ENCODE results near the gene PEPD. TPM values are rescaled to one million over a fixed set of nuclear protein-coding genes. Genes with fewer than 3 reads are reported as not detected.

PEPD gene
- total and polyA plus RNA-seq, 4 donors = 37.3 to 211 (median 117) TPM

DNA sequence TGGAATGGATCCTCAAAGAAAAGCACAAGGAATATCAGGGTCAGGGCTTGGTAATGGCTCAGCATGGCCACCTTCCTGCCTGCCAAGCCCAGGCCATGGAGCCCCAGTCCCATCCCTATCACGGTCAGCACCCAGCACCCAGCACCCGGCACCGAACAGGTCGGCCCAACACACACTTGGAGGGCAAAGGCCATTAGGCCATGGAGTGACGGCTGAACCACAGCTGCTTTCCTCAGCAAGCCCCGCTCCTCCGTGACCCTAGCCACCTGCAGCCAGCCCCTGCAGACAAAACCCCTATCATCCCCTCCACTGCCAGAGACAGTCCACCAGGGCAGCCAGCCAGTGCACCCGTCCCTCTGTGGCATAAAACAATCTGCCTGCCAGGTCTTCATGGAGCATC, 20.6 kb downstream of the PEPD start:
- H3K9ac ChIP-seq (ENCODE audit: low read depth in 1 of 2, low read length in 2 of 2) = no peak overlapping the region
- H3K4me3 ChIP-seq (ENCODE audit: low read depth in 1 of 3, low read length in 3 of 3) = no peak overlapping the region
- peak overlapping the region; percentile 37 to 79 for H3K27ac ChIP-seq (ENCODE audit: low read depth in 1 of 2, low read length in 2 of 2)
- TF ChIP-seq RAD21 (IDR thresholded peaks at IDR 0.05) (no peak), HNF4A (conservative IDR thresholded peaks at IDR 0.05) (no peak), NR2F2 (IDR thresholded peaks at IDR 0.05) (no peak), HNF4G (IDR thresholded peaks at IDR 0.05) (no peak), RXRA (IDR thresholded peaks at IDR 0.05) (no peak), FOXA1 (IDR thresholded peaks at IDR 0.05) (no peak)
- TF ChIP-seq, protein P1, sequence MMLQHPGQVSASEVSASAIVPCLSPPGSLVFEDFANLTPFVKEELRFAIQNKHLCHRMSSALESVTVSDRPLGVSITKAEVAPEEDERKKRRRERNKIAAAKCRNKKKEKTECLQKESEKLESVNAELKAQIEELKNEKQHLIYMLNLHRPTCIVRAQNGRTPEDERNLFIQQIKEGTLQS (IDR thresholded peaks at IDR 0.05) = no peak
- TF ChIP-seq, protein P2, sequence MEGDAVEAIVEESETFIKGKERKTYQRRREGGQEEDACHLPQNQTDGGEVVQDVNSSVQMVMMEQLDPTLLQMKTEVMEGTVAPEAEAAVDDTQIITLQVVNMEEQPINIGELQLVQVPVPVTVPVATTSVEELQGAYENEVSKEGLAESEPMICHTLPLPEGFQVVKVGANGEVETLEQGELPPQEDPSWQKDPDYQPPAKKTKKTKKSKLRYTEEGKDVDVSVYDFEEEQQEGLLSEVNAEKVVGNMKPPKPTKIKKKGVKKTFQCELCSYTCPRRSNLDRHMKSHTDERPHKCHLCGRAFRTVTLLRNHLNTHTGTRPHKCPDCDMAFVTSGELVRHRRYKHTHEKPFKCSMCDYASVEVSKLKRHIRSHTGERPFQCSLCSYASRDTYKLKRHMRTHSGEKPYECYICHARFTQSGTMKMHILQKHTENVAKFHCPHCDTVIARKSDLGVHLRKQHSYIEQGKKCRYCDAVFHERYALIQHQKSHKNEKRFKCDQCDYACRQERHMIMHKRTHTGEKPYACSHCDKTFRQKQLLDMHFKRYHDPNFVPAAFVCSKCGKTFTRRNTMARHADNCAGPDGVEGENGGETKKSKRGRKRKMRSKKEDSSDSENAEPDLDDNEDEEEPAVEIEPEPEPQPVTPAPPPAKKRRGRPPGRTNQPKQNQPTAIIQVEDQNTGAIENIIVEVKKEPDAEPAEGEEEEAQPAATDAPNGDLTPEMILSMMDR (IDR thresholded peaks at IDR 0.05; ENCODE audit: low read depth, low read length, missing input control) = no peak
- peaks cover 2 to 23% (median 12%) of the 10 kb centered on the region in 4 donors for H3K36me3 ChIP-seq (ENCODE audit: control insufficient read depth in 4 of 4, insufficient read depth in 3 of 4, low read depth in 1 of 4, low read length in 3 of 4)
- no peaks in the 10 kb centered on the region for H3K27me3 ChIP-seq (ENCODE audit: control insufficient read depth in 4 of 4, insufficient read depth in 4 of 4, low read length in 3 of 4)
- peaks cover 12 to 44% (median 30%) of the 10 kb centered on the region in 4 donors for H3K4me1 ChIP-seq (ENCODE audit: control insufficient read depth in 4 of 4, insufficient read depth in 4 of 4, low read length in 3 of 4)
- 70% methylated on average over 8 of the region's 8 CpGs for WGBS
- DNase-seq (ENCODE audit: low spot score) = no peak
- no peaks in the 10 kb centered on the region for H3K9me3 ChIP-seq (ENCODE audit: control insufficient read depth in 4 of 4, low read length in 3 of 4)

DNA sequence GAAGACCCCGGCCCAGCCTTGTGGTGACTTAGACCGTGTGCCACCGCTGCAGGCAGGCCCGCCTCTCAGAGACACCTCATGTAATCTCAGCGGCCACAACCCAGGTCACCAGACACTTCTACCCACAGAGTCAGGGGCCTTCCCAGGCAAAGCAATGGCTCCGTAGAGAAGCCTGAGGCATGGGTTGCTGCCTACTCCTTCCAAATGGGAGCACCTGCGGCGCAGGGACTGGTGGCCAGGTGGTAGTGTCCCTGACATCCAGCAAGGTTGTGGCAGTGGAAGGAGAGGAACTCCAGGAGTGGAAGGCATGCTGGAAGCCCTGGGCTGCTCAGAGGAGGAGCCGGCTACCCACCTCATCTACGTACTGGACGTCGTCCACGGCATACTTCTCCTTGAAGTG, 21.0 kb downstream of the PEPD start:
- no peak for DNase-seq (ENCODE audit: low spot score)
- H3K27ac ChIP-seq (ENCODE audit: low read depth in 1 of 2, low read length in 2 of 2) = peak overlapping the region; percentile 79 to 80
- peaks cover 12 to 44% (median 30%) of the 10 kb centered on the region in 4 donors for H3K4me1 ChIP-seq (ENCODE audit: control insufficient read depth in 4 of 4, insufficient read depth in 4 of 4, low read length in 3 of 4)
- TF ChIP-seq HNF4A (conservative IDR thresholded peaks at IDR 0.05) = no peak
- TF ChIP-seq YY1 (IDR thresholded peaks at IDR 0.05) = no peak
- H3K4me3 ChIP-seq (ENCODE audit: low read depth in 1 of 3, low read length in 3 of 3) = no peak overlapping the region
- no peaks in the 10 kb centered on the region for H3K9me3 ChIP-seq (ENCODE audit: control insufficient read depth in 4 of 4, low read length in 3 of 4)
- H3K36me3 ChIP-seq (ENCODE audit: control insufficient read depth in 4 of 4, insufficient read depth in 3 of 4, low read depth in 1 of 4, low read length in 3 of 4) = peaks cover 2 to 23% (median 12%) of the 10 kb centered on the region in 4 donors
- H3K27me3 ChIP-seq (ENCODE audit: control insufficient read depth in 4 of 4, insufficient read depth in 4 of 4, low read length in 3 of 4) = no peaks in the 10 kb centered on the region
- 98% methylated on average over 13 of the region's 13 CpGs for WGBS
- no peak overlapping the region for H3K9ac ChIP-seq (ENCODE audit: low read depth in 1 of 2, low read length in 2 of 2)

DNA sequence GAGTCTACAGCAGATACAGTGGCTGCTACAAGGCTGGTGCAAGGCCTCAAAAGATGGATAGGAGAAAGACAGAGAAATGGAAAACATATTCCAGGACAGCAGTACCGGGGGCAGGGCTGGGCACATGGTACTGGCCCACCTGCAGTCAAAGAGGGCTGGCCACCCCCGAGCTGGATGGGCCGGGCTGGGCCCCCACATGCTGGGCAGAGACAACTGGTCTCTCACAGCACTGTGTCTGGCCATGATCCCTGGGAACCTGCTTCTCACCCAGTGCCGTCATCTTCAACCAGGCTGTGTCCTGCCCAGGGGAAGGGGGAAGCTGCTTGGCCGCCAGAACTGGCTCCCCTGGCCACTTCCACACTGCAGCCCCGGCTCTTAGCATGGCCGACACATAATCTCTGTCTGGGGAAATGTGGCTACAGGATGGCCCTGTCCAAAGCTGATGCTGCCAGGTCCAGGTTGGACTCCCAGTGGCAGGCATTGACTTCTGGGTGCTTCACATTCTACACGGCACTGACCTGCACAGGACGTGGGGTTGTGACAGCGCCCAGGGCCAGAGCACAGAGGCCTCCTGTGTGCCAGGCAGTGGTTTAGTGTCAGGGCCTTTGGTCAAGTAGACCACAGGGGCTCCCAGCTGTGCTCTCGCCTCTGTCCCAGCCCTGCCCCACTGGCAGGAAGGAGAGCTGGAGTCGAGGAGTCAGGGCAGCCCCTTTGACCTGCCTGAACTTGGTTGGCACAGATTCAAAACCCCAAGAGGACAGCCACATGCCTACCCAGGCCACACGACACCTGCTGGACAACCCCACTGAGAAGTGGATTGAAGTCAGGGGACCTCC, 21.7 kb downstream of the PEPD start:
- Histone ChIP-seq H3K27ac (ENCODE audit: low read depth in 1 of 2, low read length in 2 of 2) (peak overlapping the region; percentile 79 to 80), H3K36me3 (ENCODE audit: control insufficient read depth in 4 of 4, insufficient read depth in 3 of 4, low read depth in 1 of 4, low read length in 3 of 4) (peaks cover 2 to 27% (median 12%) of the 10 kb centered on the region in 4 donors), H3K9me3 (ENCODE audit: control insufficient read depth in 4 of 4, low read length in 3 of 4) (no peaks in the 10 kb centered on the region), H3K4me1 (ENCODE audit: control insufficient read depth in 4 of 4, insufficient read depth in 4 of 4, low read length in 3 of 4) (peaks cover 12 to 44% (median 30%) of the 10 kb centered on the region in 4 donors), H3K27me3 (ENCODE audit: control insufficient read depth in 4 of 4, insufficient read depth in 4 of 4, low read length in 3 of 4) (no peaks in the 10 kb centered on the region), H3K4me3 (ENCODE audit: low read depth in 1 of 3, low read length in 3 of 3) (no peak overlapping the region), H3K9ac (ENCODE audit: low read depth in 1 of 2, low read length in 2 of 2) (no peak overlapping the region)
- DNase-seq (ENCODE audit: low spot score) = no peak
- TF ChIP-seq, protein P3, sequence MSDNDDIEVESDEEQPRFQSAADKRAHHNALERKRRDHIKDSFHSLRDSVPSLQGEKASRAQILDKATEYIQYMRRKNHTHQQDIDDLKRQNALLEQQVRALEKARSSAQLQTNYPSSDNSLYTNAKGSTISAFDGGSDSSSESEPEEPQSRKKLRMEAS (IDR thresholded peaks at IDR 0.05) = no peak
- TF ChIP-seq RXRA (IDR thresholded peaks at IDR 0.05) (no peak), NR2F2 (IDR thresholded peaks at IDR 0.05) (no peak)
- TF ChIP-seq, protein P4, sequence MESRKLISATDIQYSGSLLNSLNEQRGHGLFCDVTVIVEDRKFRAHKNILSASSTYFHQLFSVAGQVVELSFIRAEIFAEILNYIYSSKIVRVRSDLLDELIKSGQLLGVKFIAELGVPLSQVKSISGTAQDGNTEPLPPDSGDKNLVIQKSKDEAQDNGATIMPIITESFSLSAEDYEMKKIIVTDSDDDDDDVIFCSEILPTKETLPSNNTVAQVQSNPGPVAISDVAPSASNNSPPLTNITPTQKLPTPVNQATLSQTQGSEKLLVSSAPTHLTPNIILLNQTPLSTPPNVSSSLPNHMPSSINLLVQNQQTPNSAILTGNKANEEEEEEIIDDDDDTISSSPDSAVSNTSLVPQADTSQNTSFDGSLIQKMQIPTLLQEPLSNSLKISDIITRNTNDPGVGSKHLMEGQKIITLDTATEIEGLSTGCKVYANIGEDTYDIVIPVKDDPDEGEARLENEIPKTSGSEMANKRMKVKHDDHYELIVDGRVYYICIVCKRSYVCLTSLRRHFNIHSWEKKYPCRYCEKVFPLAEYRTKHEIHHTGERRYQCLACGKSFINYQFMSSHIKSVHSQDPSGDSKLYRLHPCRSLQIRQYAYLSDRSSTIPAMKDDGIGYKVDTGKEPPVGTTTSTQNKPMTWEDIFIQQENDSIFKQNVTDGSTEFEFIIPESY (IDR thresholded peaks at IDR 0.05) = no peak
- TF ChIP-seq, protein P5, sequence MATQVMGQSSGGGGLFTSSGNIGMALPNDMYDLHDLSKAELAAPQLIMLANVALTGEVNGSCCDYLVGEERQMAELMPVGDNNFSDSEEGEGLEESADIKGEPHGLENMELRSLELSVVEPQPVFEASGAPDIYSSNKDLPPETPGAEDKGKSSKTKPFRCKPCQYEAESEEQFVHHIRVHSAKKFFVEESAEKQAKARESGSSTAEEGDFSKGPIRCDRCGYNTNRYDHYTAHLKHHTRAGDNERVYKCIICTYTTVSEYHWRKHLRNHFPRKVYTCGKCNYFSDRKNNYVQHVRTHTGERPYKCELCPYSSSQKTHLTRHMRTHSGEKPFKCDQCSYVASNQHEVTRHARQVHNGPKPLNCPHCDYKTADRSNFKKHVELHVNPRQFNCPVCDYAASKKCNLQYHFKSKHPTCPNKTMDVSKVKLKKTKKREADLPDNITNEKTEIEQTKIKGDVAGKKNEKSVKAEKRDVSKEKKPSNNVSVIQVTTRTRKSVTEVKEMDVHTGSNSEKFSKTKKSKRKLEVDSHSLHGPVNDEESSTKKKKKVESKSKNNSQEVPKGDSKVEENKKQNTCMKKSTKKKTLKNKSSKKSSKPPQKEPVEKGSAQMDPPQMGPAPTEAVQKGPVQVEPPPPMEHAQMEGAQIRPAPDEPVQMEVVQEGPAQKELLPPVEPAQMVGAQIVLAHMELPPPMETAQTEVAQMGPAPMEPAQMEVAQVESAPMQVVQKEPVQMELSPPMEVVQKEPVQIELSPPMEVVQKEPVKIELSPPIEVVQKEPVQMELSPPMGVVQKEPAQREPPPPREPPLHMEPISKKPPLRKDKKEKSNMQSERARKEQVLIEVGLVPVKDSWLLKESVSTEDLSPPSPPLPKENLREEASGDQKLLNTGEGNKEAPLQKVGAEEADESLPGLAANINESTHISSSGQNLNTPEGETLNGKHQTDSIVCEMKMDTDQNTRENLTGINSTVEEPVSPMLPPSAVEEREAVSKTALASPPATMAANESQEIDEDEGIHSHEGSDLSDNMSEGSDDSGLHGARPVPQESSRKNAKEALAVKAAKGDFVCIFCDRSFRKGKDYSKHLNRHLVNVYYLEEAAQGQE (IDR thresholded peaks at IDR 0.05) = no peak
- WGBS = 79% methylated on average over 13 of the region's 13 CpGs

Data from liver (tissue), 9 donors.